ENCODE data around the gene SPTSSB.

GRCh38 chr3:161412123-161412522 is 40.8 kb upstream of the SPTSSB start:
- TF ChIP-seq CTCF (conservative IDR thresholded peaks at IDR 0.05; ENCODE audit: low read length) = no peak
- TF ChIP-seq EZH2phosphoT487 (IDR thresholded peaks at IDR 0.05; ENCODE audit: borderline replicate concordance, low read depth, low read length) = no peak
